ENCODE measurements around the gene CEP170B. TPM values are rescaled to one million over a fixed set of nuclear protein-coding genes. Genes with fewer than 3 reads are reported as not detected.

The CEP170B gene
- total and polyA plus RNA-seq, 2 of the 13 experiments (the other 11 are each of a cell fraction or from before 2014, with no cell fraction given) = 4.3 to 8.8 TPM

DNA sequence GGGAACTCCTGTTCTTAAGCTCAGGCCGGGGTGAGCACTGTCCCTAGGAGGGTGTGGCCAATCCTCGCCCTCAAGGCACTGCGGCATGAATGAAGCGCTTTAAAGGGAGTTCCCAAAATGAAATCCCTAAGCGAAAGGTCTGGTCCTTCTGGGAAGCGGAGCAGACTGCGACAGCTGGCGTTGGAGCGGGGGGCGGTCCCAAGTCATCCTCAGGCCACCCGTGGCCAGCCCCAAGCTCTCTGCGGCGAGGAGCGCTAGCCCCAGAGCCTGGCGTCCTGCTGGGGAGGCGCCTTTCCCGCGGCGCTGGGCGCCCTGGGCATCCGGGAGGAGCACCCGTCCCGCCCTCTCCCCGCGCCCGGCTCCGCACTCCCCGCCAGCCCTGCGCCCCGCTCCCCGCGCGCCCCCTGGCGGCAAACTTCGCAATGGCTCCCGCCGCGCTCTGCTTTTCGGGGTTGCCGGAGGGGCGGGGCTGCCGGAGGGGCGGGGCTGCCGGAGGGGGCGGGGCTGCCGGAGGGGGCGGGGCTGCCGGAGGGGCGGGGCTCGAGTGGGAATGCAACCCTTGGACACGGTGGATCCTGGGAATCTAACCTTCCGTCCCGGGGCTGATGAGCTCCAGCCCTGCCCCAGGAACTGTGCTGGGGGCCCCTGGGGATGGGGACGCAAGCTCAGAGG, 38.7 kb upstream of the CEP170B start (continued):
- TF ChIP-seq, protein P1, sequence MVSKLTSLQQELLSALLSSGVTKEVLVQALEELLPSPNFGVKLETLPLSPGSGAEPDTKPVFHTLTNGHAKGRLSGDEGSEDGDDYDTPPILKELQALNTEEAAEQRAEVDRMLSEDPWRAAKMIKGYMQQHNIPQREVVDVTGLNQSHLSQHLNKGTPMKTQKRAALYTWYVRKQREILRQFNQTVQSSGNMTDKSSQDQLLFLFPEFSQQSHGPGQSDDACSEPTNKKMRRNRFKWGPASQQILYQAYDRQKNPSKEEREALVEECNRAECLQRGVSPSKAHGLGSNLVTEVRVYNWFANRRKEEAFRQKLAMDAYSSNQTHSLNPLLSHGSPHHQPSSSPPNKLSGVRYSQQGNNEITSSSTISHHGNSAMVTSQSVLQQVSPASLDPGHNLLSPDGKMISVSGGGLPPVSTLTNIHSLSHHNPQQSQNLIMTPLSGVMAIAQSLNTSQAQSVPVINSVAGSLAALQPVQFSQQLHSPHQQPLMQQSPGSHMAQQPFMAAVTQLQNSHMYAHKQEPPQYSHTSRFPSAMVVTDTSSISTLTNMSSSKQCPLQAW (CRISPR knock-in tag; IDR thresholded peaks at IDR 0.05) = no peak
- TF ChIP-seq ZNF530 (CRISPR knock-in tag; IDR thresholded peaks at IDR 0.05; ENCODE audit: low read depth) (no peak), RORA (CRISPR knock-in tag; IDR thresholded peaks at IDR 0.05) (no peak), ZNF274 (CRISPR knock-in tag; IDR thresholded peaks at IDR 0.05) (no peak), ZSCAN12 (CRISPR knock-in tag; IDR thresholded peaks at IDR 0.05) (no peak), ZNF816 (CRISPR knock-in tag; IDR thresholded peaks at IDR 0.05; ENCODE audit: borderline replicate concordance) (no peak), ZNF510 (CRISPR knock-in tag; IDR thresholded peaks at IDR 0.05; ENCODE audit: low read depth) (0 out of 2 replicates have a peak, but pooled peaks have one; percentile 1), EHMT2 (IDR thresholded peaks at IDR 0.05; ENCODE audit: borderline replicate concordance, low read depth, low read length) (no peak), ZNF143 (CRISPR knock-in tag; IDR thresholded peaks at IDR 0.05) (no peak; the same call in 1 of the 2 replicates), ZBTB7B (CRISPR knock-in tag; IDR thresholded peaks at IDR 0.05) (no peak), RXRA (CRISPR knock-in tag; IDR thresholded peaks at IDR 0.05) (no peak), RBFOX2 (IDR thresholded peaks at IDR 0.05; ENCODE audit: low read depth, low read length) (0 out of 2 replicates have a peak, but pooled peaks have one; percentile 4), ZNF441 (CRISPR knock-in tag; IDR thresholded peaks at IDR 0.05; ENCODE audit: borderline replicate concordance) (no peak), ZNF367 (CRISPR knock-in tag; IDR thresholded peaks at IDR 0.05; ENCODE audit: borderline replicate concordance) (no peak), HOXD1 (CRISPR knock-in tag; IDR thresholded peaks at IDR 0.05) (no peak)
- TF ChIP-seq, protein P2, sequence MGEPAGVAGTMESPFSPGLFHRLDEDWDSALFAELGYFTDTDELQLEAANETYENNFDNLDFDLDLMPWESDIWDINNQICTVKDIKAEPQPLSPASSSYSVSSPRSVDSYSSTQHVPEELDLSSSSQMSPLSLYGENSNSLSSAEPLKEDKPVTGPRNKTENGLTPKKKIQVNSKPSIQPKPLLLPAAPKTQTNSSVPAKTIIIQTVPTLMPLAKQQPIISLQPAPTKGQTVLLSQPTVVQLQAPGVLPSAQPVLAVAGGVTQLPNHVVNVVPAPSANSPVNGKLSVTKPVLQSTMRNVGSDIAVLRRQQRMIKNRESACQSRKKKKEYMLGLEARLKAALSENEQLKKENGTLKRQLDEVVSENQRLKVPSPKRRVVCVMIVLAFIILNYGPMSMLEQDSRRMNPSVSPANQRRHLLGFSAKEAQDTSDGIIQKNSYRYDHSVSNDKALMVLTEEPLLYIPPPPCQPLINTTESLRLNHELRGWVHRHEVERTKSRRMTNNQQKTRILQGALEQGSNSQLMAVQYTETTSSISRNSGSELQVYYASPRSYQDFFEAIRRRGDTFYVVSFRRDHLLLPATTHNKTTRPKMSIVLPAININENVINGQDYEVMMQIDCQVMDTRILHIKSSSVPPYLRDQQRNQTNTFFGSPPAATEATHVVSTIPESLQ (CRISPR knock-in tag; conservative IDR thresholded peaks at IDR 0.05) = no peak
- TF ChIP-seq, protein P3, sequence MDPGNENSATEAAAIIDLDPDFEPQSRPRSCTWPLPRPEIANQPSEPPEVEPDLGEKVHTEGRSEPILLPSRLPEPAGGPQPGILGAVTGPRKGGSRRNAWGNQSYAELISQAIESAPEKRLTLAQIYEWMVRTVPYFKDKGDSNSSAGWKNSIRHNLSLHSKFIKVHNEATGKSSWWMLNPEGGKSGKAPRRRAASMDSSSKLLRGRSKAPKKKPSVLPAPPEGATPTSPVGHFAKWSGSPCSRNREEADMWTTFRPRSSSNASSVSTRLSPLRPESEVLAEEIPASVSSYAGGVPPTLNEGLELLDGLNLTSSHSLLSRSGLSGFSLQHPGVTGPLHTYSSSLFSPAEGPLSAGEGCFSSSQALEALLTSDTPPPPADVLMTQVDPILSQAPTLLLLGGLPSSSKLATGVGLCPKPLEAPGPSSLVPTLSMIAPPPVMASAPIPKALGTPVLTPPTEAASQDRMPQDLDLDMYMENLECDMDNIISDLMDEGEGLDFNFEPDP (CRISPR knock-in tag; conservative IDR thresholded peaks at IDR 0.05) = no peak
- TF ChIP-seq, protein P4, sequence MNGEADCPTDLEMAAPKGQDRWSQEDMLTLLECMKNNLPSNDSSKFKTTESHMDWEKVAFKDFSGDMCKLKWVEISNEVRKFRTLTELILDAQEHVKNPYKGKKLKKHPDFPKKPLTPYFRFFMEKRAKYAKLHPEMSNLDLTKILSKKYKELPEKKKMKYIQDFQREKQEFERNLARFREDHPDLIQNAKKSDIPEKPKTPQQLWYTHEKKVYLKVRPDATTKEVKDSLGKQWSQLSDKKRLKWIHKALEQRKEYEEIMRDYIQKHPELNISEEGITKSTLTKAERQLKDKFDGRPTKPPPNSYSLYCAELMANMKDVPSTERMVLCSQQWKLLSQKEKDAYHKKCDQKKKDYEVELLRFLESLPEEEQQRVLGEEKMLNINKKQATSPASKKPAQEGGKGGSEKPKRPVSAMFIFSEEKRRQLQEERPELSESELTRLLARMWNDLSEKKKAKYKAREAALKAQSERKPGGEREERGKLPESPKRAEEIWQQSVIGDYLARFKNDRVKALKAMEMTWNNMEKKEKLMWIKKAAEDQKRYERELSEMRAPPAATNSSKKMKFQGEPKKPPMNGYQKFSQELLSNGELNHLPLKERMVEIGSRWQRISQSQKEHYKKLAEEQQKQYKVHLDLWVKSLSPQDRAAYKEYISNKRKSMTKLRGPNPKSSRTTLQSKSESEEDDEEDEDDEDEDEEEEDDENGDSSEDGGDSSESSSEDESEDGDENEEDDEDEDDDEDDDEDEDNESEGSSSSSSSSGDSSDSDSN (CRISPR knock-in tag; IDR thresholded peaks at IDR 0.05) = no peak
- TF ChIP-seq, protein P5, sequence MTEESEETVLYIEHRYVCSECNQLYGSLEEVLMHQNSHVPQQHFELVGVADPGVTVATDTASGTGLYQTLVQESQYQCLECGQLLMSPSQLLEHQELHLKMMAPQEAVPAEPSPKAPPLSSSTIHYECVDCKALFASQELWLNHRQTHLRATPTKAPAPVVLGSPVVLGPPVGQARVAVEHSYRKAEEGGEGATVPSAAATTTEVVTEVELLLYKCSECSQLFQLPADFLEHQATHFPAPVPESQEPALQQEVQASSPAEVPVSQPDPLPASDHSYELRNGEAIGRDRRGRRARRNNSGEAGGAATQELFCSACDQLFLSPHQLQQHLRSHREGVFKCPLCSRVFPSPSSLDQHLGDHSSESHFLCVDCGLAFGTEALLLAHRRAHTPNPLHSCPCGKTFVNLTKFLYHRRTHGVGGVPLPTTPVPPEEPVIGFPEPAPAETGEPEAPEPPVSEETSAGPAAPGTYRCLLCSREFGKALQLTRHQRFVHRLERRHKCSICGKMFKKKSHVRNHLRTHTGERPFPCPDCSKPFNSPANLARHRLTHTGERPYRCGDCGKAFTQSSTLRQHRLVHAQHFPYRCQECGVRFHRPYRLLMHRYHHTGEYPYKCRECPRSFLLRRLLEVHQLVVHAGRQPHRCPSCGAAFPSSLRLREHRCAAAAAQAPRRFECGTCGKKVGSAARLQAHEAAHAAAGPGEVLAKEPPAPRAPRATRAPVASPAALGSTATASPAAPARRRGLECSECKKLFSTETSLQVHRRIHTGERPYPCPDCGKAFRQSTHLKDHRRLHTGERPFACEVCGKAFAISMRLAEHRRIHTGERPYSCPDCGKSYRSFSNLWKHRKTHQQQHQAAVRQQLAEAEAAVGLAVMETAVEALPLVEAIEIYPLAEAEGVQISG (CRISPR knock-in tag; IDR thresholded peaks at IDR 0.05) = 0 out of 2 replicates have a peak, but pooled peaks have one; percentile 16
